ENCODE data around the gene CCDC137. TPM values are rescaled to one million over a fixed set of nuclear protein-coding genes. Genes with fewer than 3 reads are reported as not detected.

Gene CCDC137
- total and polyA plus RNA-seq, 2 of the 13 experiments (the other 11 are each of a cell fraction or from before 2014, with no cell fraction given), result 14.6 to 39.1 TPM

GRCh38 chr17:81655378-81656117 lies 11.0 kb upstream of the CCDC137 start (continued):
- TF ChIP-seq CREB3 (CRISPR knock-in tag; IDR thresholded peaks at IDR 0.05) (no peak), ZNF691 (CRISPR knock-in tag; IDR thresholded peaks at IDR 0.05; ENCODE audit: borderline replicate concordance, low read depth) (0 out of 2 replicates have a peak, but pooled peaks have one; percentile 57), TARDBP (CRISPR knock-in tag; IDR thresholded peaks at IDR 0.05) (0 out of 2 replicates have a peak, but pooled peaks have one; percentile 33), HNRNPL (IDR thresholded peaks at IDR 0.05; ENCODE audit: low read depth, low read length) (0 out of 2 replicates have a peak, but pooled peaks have one; percentile 11), TMF1 (CRISPR knock-in tag; IDR thresholded peaks at IDR 0.05; ENCODE audit: low read depth) (no peak), SIX4 (CRISPR knock-in tag; IDR thresholded peaks at IDR 0.05) (no peak), PAXIP1 (CRISPR knock-in tag; conservative IDR thresholded peaks at IDR 0.05) (peak; percentile 48; the same call in 1 of the 2 replicates), ATF5 (CRISPR knock-in tag; IDR thresholded peaks at IDR 0.05; ENCODE audit: low read depth) (0 out of 2 replicates have a peak, but pooled peaks have one; percentile 42), ZNF143 (CRISPR knock-in tag; IDR thresholded peaks at IDR 0.05) (no peak), ZUFSP (CRISPR knock-in tag; IDR thresholded peaks at IDR 0.05; ENCODE audit: borderline replicate concordance) (no peak), TP53 (CRISPR knock-in tag; conservative IDR thresholded peaks at IDR 0.05) (no peak), SP1 (IDR thresholded peaks at IDR 0.05) (no peak), SP1 (CRISPR knock-in tag; IDR thresholded peaks at IDR 0.05) (no peak), MYC (CRISPR knock-in tag; IDR thresholded peaks at IDR 0.05; ENCODE audit: borderline replicate concordance) (0 out of 2 replicates have a peak, but pooled peaks have one; percentile 10), ZNF563 (CRISPR knock-in tag; IDR thresholded peaks at IDR 0.05) (0 out of 2 replicates have a peak, but pooled peaks have one; percentile 8), ZBED4 (CRISPR knock-in tag; IDR thresholded peaks at IDR 0.05; ENCODE audit: borderline replicate concordance) (peak; percentile 57; the same call in 1 of the 2 replicates)
